ENCODE measurements around the gene OGN.

The OGN gene

DNA sequence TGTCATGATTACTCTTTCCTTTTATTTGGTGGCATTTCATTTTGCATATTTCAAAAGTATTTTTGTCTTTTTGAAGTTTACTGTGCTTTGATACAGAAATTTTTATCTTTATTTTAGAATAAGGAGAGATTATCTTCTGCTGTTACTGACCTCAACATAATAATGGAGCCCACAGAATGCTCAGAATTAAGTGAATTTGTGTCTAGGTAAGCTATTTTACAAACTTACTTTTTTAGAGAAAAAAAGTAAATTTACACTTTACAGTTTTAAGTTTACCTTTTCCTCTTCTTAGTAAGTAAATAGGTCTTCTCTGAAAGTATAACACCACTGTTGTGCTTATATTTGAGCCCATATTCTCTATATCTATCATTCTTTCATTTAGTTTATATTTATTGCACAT lies 58.8 kb downstream of the OGN start:
- DNase-seq (ENCODE audit: low spot score): no peak

DNA sequence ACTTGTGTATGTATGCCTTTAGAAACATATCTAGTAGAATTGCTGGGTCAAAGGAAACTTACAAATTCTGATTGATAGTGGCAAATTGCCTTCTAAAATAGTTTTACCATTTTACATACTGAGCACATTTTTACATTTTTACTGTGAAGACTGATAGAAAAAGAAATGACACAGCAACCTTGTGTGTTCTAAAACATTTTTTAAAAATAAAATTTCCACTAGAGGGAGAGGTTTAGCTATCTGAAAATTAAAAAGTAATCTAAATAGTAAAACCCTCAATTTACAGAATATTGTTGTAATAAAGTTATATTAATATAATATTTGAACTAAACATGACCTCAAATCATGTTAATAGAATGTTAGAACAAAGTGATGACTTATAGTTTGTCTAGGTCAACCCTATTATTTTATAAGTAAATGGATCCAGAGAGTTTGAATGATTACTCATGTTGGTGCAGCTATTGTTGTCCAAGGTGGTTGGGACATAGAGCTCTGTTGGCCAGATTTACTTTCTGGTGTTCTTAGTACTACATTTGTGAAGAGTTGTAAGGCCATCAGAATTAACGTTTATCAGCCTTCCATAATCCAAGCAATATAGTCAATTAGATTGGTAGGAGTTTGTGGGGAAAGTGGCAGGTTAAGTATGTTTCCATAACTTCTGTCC lies 61.4 kb downstream of the OGN start:
- DNase-seq (ENCODE audit: low spot score): no peak

- no peak for DNase-seq (ENCODE audit: low spot score)
Measured at GRCh38 chr9:92341578-92341977, 62.8 kb downstream of the OGN start.

DNA sequence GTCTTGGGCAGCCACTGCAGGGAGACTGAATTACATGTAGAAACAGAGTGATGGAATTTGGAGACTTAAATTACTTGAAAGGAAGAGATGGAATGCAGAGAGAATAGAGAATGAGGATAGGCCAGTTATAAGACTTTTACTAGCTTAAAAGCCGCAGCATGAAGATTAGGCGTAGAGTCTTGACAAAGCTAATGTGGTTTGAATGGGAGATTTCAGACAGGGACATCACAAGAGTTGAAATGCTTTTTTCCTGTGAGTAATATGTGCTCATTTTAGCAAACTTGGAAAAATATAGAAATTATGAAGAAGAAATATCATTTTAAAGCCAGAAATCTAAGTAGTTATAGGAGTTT lies 71.1 kb downstream of the OGN start:
- DNase-seq (ENCODE audit: low spot score): no peak

All from D341Med (cell line).